ENCODE results near the gene ERICH6.
"Not testable (repeated sequence)": the region's sequence is repeated elsewhere in the genome, so short reads cannot be mapped to it uniquely, and the experiment has no call there.

Gene ERICH6

DNA sequence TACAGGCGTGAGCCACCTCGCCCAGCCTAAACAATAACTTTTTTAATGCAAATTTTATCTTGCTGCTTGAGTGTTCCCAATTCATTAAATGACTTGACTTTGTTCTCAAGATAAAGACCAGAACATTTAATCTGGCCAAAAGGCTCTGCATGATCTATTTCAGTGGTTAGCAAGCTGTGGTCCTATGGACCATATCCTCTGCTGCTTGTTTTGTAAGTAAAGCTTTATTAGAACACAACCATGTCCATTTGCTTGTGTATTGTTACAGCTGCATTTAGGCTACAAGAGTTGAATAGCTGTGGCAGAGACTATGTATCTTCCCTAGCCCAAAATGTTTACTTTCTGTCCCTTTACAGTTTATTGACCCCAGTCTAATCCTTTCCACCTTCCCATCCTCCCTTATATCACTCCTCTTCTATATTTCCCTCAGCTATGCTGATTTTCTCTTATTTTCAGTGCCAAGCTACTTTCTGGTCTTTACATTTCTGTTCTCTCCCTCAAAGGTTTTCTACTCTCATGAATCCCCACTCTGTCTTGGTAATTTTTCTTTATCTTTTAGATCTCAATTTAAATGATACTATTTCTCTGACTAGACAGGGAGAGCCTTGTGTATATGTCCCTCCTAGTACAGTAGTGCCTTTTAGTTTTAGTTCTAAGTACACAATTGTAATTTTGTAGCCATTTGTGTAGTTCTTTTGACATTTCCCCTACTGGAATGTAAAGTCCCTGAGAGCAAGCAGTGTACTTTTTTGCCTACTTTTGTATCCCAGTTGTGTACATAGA is 77.4 kb downstream of the ERICH6 start:
- DNase-seq (ENCODE audit: low read depth): no peak
- H3K4me3 ChIP-seq (ENCODE audit: control insufficient read depth, low read depth, low read length): no peak overlapping the region
- TF ChIP-seq, protein P1, sequence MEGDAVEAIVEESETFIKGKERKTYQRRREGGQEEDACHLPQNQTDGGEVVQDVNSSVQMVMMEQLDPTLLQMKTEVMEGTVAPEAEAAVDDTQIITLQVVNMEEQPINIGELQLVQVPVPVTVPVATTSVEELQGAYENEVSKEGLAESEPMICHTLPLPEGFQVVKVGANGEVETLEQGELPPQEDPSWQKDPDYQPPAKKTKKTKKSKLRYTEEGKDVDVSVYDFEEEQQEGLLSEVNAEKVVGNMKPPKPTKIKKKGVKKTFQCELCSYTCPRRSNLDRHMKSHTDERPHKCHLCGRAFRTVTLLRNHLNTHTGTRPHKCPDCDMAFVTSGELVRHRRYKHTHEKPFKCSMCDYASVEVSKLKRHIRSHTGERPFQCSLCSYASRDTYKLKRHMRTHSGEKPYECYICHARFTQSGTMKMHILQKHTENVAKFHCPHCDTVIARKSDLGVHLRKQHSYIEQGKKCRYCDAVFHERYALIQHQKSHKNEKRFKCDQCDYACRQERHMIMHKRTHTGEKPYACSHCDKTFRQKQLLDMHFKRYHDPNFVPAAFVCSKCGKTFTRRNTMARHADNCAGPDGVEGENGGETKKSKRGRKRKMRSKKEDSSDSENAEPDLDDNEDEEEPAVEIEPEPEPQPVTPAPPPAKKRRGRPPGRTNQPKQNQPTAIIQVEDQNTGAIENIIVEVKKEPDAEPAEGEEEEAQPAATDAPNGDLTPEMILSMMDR (conservative IDR thresholded peaks at IDR 0.05; ENCODE audit: control insufficient read depth, insufficient read depth, low read depth, low read length): no peak

DNA sequence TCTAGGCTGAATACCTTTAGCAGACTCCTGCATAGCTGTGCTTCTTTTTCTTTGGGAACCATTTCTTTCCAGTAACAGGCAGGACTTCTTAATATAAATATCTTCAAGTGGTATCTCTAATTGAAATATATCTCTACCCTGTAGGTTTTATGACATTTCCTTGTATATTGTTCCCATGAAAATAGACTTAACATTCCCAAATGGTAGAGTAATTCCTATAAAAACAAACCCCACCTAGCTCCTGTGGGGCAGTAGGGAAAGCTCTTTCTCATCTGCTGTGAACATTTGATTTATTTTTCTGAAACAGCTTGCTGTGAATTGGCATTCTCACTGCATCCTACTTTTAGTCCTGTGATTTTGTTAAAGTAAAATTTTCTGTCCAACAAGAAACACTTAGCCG is 79.8 kb downstream of the ERICH6 start:
- TF ChIP-seq, protein P1 (conservative IDR thresholded peaks at IDR 0.05; ENCODE audit: control insufficient read depth, insufficient read depth, low read depth, low read length): no peak
- DNase-seq (ENCODE audit: low read depth): peak; percentile 16
- no peak overlapping the region for H3K4me3 ChIP-seq (ENCODE audit: control insufficient read depth, low read depth, low read length)

DNA sequence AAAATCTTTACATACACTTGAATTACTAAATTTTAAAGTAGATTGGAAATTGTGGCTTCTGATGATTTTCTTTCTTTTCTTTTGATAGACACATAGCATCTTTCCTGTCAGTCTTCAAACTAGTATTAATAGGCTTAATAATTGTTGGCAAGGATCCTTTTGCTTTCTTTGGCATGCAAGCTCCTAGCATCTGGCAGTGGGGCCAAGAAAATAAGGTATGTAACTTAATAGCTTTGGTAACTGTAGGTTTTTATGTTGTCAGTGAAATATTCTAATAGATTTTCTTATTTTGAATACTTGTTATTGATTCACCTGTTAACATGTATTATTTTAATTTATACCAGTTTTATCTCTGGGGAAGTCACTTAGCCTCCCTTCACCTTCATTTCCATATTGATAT is 80.8 kb downstream of the ERICH6 start:
- H3K4me3 ChIP-seq (ENCODE audit: control insufficient read depth, low read depth, low read length); DNase-seq (ENCODE audit: low read depth): not testable (repeated sequence)

DNA sequence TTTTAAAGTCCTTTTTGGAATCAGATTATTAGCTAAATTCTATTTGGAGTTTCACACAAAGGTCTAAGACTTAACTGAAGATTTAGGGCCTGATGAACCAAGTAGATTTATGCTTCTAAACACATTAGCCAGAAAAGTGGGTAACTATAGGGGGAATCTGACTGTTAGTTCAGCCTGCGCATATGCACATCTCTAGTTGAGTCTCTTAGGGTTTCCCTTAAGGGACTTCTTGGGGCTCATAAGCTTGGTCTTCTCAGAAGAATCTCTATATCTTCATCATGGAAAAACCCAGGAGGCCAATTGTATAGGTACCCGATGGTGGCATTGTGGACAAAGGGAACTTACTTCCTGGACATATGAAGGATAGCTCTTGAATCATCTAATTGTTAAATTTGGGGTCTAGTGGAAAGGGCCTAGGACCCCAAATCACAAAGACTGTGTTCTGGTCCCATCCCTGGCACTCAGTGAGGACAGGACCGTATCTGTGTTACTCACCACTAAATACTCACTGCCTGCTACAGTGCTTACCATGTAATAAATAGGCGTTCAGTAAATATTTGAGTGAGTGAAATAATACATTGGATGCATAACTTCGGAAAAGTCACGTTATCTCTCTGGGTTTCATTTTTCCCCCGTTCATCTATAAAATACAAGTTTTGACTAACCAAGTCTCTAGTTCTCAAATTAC is 83.6 kb downstream of the ERICH6 start:
- no peak for DNase-seq (ENCODE audit: low read depth)
- TF ChIP-seq, protein P1 (conservative IDR thresholded peaks at IDR 0.05; ENCODE audit: control insufficient read depth, insufficient read depth, low read depth, low read length): no peak
- no peak overlapping the region for H3K4me3 ChIP-seq (ENCODE audit: control insufficient read depth, low read depth, low read length)

DNA sequence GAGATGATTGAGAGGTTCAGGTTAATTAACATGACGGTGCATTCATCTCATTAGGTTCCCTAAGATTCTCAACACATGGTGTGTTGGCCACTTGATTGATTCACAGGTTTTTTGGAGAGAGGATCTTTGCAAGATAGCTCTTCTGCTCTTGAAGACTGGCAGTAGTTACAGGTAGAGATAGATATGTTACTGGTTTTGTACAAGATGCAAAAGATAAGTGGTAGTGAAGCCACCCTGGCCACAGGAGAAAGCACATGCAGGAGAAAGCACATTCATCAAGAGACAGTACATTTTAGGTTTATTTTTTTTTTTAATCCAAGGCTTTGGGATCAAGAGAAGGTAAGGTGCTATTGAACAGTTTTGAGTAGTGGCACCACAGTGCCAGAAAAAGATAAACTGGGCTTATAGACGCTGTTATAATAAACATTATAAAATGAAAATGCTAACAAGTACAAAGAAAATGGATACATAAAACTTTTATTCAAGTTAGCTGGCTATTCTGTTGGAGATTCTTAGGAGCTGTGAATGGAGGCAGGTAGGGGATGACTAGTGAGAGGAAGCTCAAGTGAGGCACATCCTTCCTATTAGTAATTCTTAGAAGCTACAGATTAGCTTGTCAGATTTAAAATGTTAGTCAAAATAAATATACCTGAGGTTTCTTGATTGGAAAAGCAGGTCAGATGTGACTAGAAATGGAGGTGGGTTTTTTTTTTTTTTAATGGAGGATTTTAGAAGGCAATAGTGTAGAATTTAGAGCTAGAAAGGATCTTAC is 89.8 kb downstream of the ERICH6 start:
- no peak overlapping the region for H3K4me3 ChIP-seq (ENCODE audit: control insufficient read depth, low read depth, low read length)

DNA sequence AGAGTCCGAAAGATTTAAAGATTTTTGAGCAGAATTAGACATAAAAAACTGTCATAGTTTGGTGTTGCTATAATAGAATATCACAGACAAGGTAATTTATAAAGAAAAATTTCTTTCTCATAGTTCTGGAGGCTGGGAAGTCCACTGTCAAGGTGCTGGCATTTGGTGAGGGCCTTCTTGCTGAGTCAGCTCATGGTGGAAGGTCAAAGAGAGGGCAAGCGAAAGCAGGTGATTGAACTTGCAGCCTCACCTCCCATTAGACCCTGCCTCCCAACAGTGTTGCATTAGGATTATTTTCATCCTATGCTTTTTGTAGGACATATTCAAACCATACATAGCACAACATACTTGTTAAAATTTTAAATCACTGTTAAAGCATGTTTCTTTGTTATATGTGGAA is 90.7 kb downstream of the ERICH6 start:
- no peak for DNase-seq (ENCODE audit: low read depth)
- TF ChIP-seq, protein P1 (conservative IDR thresholded peaks at IDR 0.05; ENCODE audit: control insufficient read depth, insufficient read depth, low read depth, low read length): no peak
- no peak overlapping the region for H3K4me3 ChIP-seq (ENCODE audit: control insufficient read depth, low read depth, low read length)

More for the DNA sequence above, 89.8 kb downstream of the ERICH6 start:
- TF ChIP-seq, protein P1 (conservative IDR thresholded peaks at IDR 0.05; ENCODE audit: control insufficient read depth, insufficient read depth, low read depth, low read length): no peak
- DNase-seq (ENCODE audit: low read depth): no peak

DNA sequence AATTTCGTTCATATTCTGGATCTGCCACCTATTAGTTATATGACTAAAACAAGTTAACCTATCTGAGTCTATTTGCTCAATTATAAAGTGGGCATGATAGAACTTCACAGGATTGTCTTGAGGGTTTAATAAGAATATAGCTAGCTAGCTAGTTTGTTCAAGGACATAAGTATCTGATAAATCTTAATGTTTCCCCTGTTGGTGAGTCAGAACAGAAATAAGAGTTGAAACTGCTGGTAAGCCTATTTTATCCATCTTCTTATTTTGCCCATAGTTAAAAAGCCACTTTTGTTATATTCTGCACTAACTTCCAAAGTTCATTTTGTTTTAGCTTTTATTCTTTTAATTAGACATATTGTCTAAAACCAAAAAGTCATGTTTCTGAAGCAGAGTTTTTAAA is 91.2 kb downstream of the ERICH6 start:
- TF ChIP-seq, protein P1 (conservative IDR thresholded peaks at IDR 0.05; ENCODE audit: control insufficient read depth, insufficient read depth, low read depth, low read length): no peak
- H3K4me3 ChIP-seq (ENCODE audit: control insufficient read depth, low read depth, low read length): no peak overlapping the region
- no peak for DNase-seq (ENCODE audit: low read depth)

All from fibroblast of mammary gland (primary cell).